KMS-11 (cell line): ENCODE results near the gene ARFGAP3.

Experiments used
- H2AFZ ChIP-seq: fragments of 200-600 bp; sonication (generic); 2 replicates; pipeline ENCODE4 v1.6.1; 2016; ENCODE audit warnings: antibody characterized with exemption, mixed run types, low read depth
- H3K27ac ChIP-seq: fragments of 200-600 bp; sonication (generic); 2 replicates; pipeline ENCODE4 v1.6.1; 2016; ENCODE audit warnings: mild to moderate bottlenecking, mixed run types
- H3K27me3 ChIP-seq: fragments of 200-600 bp; sonication (generic); 2 replicates; pipeline ENCODE4 v1.6.1; 2017; ENCODE audit warnings: mild to moderate bottlenecking, low read depth, mixed run types, moderate library complexity; ENCODE audit not compliant: insufficient read depth
- H3K36me3 ChIP-seq: fragments of 200-600 bp; sonication (generic); 2 replicates; pipeline ENCODE4 v1.6.1; 2017; ENCODE audit warnings: mild to moderate bottlenecking, mixed run types; ENCODE audit not compliant: insufficient read depth
- H3K4me1 ChIP-seq: fragments of 200-600 bp; sonication (generic); 2 replicates; pipeline ENCODE4 v1.6.1; 2016; ENCODE audit warnings: mild to moderate bottlenecking, low read depth, mixed run types; ENCODE audit not compliant: poor library complexity, severe bottlenecking
- H3K4me2 ChIP-seq: fragments of 200-600 bp; sonication (generic); 2 replicates; pipeline ENCODE4 v1.7.0; 2016; ENCODE audit warnings: mild to moderate bottlenecking, mixed run types
- H3K4me3 ChIP-seq: fragments of 200-600 bp; sonication (generic); IDR thresholded peaks from 2 replicates; pipeline ENCODE4 v1.6.1; 2017; ENCODE audit warnings: low read depth, low read length, mixed read lengths; ENCODE audit not compliant: insufficient read depth
- H3K79me2 ChIP-seq: fragments of 200-600 bp; sonication (generic); 2 replicates; pipeline ENCODE4 v1.6.1; 2016; ENCODE audit warnings: low read depth, mixed run types; ENCODE audit not compliant: insufficient read depth
- H3K9ac ChIP-seq: fragments of 200-600 bp; sonication (generic); 2 replicates; pipeline ENCODE4 v1.6.1; 2016; ENCODE audit warnings: mild to moderate bottlenecking, mixed run types
- H4K20me1 ChIP-seq: fragments of 200-600 bp; sonication (generic); 2 replicates; pipeline ENCODE4 v1.6.1; 2016; ENCODE audit warnings: mild to moderate bottlenecking, mixed run types; ENCODE audit not compliant: insufficient read depth
- TF ChIP-seq, protein P1 (sequence below): fragments of 200-600 bp; sonication (generic); conservative IDR thresholded peaks from 2 replicates; pipeline ENCODE4 v1.6.1; 2017; ENCODE audit warnings: low read depth, mild to moderate bottlenecking, antibody characterized with exemption, low read length, moderate library complexity, mixed read lengths

The ARFGAP3 gene

DNA sequence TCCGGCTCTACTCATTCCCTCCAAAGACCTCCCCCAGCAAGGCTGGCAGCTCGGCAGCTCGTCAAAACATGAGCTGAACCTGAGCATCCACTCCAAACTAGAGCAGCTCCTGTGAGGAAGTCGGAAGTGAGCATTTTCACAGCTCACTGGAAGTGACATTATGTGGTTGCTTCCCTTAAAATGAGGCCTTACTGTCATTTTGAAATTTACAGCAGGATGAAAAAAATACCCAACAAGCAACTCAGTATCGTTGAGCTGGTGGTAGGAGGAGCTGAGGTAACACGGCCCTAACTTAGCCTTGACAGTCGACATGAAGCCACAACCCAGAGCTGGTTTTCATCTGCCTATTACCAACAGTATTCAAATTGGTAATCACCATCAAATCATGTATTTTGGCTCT is 38.0 kb upstream of the ARFGAP3 start:
- Histone ChIP-seq H3K4me2 (no peak overlapping the region), H3K4me3 (no peak overlapping the region), H3K27me3 (no peaks in the 10 kb centered on the region), H3K9ac (no peak overlapping the region), H4K20me1 (no peaks in the 10 kb centered on the region), H3K4me1 (no peaks in the 10 kb centered on the region), H2AFZ (no peak overlapping the region), H3K27ac (no peak overlapping the region), H3K79me2 (no peaks in the 10 kb centered on the region), H3K36me3 (no peaks in the 10 kb centered on the region)
- TF ChIP-seq, protein P1, sequence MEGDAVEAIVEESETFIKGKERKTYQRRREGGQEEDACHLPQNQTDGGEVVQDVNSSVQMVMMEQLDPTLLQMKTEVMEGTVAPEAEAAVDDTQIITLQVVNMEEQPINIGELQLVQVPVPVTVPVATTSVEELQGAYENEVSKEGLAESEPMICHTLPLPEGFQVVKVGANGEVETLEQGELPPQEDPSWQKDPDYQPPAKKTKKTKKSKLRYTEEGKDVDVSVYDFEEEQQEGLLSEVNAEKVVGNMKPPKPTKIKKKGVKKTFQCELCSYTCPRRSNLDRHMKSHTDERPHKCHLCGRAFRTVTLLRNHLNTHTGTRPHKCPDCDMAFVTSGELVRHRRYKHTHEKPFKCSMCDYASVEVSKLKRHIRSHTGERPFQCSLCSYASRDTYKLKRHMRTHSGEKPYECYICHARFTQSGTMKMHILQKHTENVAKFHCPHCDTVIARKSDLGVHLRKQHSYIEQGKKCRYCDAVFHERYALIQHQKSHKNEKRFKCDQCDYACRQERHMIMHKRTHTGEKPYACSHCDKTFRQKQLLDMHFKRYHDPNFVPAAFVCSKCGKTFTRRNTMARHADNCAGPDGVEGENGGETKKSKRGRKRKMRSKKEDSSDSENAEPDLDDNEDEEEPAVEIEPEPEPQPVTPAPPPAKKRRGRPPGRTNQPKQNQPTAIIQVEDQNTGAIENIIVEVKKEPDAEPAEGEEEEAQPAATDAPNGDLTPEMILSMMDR = no peak

DNA sequence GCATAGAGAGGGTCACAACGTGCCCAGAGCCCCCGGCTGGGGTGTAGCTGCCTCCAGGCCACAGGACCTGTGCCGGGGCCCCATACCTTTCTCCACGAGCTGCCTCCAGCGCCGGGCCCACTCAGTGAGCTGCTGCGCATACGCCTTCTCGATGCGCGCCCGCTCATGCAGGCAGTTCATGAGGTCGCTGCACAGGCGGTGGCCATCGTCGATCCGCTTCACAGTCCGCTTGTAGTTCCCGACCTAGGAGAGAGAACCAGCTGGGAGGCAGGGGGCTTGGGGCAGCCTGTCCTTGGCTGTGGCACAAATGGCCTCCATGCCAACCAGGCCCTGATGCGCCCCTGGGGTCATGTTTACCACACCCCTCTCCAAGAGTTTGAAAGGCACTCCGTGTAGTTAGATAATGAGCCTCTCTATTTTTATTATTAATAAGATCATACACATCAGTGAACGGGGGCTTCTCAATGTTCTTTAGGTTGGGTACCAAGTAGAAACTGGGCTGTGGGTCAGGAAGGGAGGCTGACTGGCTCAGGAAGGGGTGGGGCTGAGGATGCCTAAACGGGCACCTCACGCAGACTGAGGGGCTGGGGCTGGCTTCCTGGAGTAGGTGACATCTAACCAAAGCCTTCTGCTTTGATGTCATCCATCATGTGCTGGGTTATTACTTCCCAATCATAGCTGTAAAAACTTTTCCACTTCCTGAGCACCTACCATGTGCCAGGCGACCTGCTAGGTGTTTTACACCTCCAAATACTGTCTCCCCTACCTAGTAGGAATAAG is 36.5 kb upstream of the ARFGAP3 start:
- Histone ChIP-seq H3K36me3 (no peaks in the 10 kb centered on the region), H4K20me1 (no peaks in the 10 kb centered on the region), H3K4me1 (no peaks in the 10 kb centered on the region), H3K4me3 (no peak overlapping the region), H3K4me2 (no peak overlapping the region), H2AFZ (no peak overlapping the region), H3K9ac (no peak overlapping the region), H3K79me2 (no peaks in the 10 kb centered on the region), H3K27ac (no peak overlapping the region), H3K27me3 (no peaks in the 10 kb centered on the region)
- TF ChIP-seq, protein P1 = no peak

DNA sequence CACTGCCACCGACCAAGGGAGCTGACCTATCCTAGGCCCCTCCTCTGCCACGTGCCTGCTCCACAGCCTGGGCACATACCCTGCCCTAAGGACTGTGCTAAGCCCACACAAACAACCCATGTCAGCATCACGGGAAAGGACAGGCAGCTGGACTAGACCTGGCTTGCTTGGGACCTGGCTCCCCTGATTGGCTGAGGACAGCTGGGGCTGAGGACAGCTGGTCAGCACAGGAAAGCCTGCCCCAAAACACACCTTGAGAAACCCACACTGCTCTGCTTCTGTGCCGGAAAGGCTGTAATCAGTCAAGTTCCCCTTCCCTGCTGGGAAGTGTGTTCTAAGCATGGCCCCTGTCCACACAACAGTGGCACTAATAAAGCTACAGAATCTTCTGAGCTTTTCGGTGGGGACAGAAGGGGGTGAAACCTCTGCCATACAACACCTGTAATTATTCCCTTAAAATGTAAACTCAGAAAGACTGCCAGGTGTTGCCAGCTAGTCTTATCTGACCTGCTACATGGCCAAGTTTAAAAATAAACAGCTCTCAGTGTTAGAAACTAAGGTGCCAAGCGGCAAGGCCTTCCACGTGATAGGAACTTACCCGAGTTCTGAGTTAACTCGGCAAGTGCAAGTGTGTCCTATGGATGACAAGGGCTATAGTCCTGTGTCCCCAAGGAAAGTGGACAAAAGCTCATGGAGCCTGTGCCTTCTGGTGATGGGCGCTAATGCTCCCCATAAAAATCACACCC is 35.7 kb upstream of the ARFGAP3 start:
- Histone ChIP-seq H3K4me3 (no peak overlapping the region), H3K9ac (no peak overlapping the region), H3K4me2 (no peak overlapping the region), H4K20me1 (no peaks in the 10 kb centered on the region), H3K27me3 (no peaks in the 10 kb centered on the region), H2AFZ (no peak overlapping the region), H3K4me1 (no peaks in the 10 kb centered on the region), H3K36me3 (no peaks in the 10 kb centered on the region), H3K79me2 (no peaks in the 10 kb centered on the region), H3K27ac (no peak overlapping the region)
- TF ChIP-seq, protein P1 = no peak

DNA sequence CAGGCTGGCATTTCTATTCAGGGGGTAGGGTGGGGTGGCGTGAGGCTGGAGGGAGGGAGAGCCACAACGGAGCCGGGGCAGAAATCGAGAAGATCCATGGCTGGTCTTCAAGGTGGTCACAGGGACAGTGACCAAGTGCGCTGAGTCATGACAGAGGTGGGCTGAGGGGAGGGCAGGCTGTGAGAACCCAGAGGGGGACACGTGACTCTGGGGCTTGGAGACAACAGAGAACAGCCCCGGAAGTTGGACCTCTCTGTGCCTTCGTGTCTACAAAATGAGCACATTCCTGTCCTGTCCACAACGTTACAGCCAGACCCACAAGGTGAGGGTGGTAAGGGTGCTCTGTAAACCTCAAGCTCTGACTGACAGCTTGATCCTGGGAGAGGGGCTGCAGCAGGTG is 35.1 kb upstream of the ARFGAP3 start:
- no peak overlapping the region for H3K4me3 ChIP-seq
- H4K20me1 ChIP-seq = no peaks in the 10 kb centered on the region
- H3K27me3 ChIP-seq = no peaks in the 10 kb centered on the region
- H3K79me2 ChIP-seq = no peaks in the 10 kb centered on the region
- no peak overlapping the region for H3K27ac ChIP-seq
- H3K9ac ChIP-seq = no peak overlapping the region
- H3K4me2 ChIP-seq = no peak overlapping the region
- TF ChIP-seq, protein P1 = no peak
- no peaks in the 10 kb centered on the region for H3K36me3 ChIP-seq
- H3K4me1 ChIP-seq = no peaks in the 10 kb centered on the region
- H2AFZ ChIP-seq = no peak overlapping the region
